Amniotic stem cell (primary cell): ENCODE results near the gene FAM236A.
"Not testable (repeated sequence)": the region's sequence is repeated elsewhere in the genome, so short reads cannot be mapped to it uniquely, and the experiment has no call there.

Experiments
- DNase-seq: peaks from one replicate; lab custom pipeline; 2025; lab: John Stamatoyannopoulos, UW

The FAM236A gene

DNA sequence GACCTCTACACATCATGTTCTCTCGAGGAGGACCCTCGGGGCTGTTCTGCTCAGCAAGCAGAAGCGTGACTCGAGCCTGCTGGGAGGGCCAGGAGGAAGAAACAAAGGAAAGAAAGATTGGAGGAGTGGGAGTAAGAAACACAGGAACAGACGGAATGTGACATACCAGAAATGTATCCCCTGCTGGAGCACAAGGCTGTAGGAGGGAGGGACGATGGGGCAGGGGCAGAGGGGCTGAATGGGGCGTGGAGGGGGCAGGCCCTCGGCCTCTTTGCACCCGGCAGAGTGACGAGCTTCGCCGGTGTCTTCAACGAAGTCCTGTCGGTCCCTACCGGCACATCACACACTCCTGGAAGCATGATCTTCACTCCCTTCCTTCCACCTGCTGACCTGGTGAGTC, at the start of gene FAM236A:
Gene FAM236A (plus strand): TSS at position 301 of the 400 bp plus-strand sequence. CDS start 57 bp downstream, at position 358.
- DNase-seq = not testable (repeated sequence)

DNA sequence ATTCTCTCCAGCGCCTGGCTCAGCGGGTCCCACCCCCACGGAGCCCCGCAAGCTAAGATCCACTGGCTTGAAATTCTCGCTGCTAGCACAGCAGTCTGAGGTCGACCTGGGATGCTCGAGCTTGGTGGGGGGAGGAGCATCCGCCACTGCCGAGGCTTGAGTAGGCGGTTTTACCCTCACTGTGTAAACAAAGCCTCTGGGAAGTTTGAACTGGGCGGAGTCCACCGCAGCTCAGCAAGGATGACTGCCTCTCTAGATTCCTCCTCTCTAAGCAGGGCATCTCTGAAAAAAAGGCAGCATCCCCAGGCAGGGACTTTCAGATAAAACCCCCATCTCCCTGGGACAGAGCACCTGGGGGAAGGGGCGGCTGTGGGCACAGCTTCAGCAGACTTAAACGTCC, 48.3 kb upstream of the FAM236A start:
- DNase-seq = not testable (repeated sequence)

GRCh38 chrX:72912315-72912714, 25.7 kb upstream of the FAM236A start, which contains the start of gene FAM236C:
FAM236C (plus strand) TSS chrX:72912615; CDS start chrX:72912715, 100 bp downstream.
- not testable (repeated sequence) for DNase-seq

DNA sequence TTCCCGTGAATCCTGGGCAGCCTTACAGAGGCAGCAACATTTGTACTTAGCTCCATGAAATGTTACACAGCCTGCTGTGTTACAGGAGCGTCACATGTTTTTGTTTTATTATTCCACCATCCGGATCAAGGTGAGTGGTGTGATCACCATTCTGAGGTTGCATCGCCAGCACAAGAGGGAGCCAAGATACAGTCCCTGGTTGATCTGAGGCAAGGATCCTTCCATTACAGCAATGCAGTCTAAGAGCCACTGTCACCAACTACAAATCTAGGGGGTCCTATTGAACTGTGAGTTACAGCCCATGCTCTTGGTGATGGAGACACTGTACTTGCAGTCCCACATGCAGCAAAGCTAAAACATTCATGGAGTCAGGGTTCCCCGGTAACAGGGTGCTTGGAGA, 21.9 kb upstream of the FAM236A start:
- not testable (repeated sequence) for DNase-seq

DNA sequence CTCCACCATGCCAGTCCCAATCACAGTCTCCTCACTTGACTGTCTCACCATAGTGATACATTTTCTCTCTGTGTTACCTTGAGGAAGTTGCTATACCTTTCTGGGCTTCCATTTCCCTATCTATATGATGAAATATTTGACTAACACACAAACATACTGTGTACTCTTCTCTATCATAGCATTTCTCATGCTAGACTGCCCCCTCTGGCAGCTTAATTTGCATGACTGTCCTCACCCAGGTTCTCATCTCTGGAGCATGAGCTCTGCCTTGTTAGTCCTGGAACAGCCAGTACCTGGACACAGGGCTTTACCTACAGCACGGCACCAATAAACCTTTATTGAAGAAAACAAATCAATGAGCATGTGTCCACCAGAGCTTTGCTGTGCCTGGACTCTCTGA, 5.7 kb upstream of the FAM236A start:
- DNase-seq = not testable (repeated sequence)

DNA sequence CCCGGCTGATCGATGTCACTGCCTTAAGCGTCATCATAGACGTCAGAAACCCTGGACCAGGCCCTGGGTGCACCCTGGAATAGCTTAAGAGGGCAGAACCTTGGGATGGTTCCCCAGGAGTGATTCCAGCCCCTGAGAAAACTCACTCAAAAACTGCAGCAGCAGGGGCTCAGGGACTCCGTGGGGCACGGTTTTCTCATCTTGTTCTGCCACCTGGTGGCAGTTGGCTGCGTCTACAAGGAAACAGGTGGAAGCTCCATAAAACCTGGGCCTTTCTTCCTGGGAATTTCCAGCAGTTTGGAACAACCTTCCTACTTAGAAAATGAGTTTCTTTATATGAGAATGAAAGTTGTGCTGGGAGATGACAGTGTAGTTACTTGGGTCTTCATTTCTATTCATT, 1.6 kb upstream of the FAM236A start:
- not testable (repeated sequence) for DNase-seq

GRCh38 chrX:72936882-72937455, 1.0 kb upstream of the FAM236A start:
- not testable (repeated sequence) for DNase-seq

- DNase-seq = not testable (repeated sequence)
These were observed 4.3 kb downstream of the FAM236A start for GRCh38 chrX:72942272-72942671.

GRCh38 chrX:72943035-72943818, 5.2 kb downstream of the FAM236A start:
- not testable (repeated sequence) for DNase-seq

GRCh38 chrX:72943819-72944169, 5.8 kb downstream of the FAM236A start, which contains the start of gene DMRTC1:
DMRTC1 (minus strand) TSS chrX:72943837; CDS start chrX:72875694, 68,143 bp downstream.
- not testable (repeated sequence) for DNase-seq

DNA sequence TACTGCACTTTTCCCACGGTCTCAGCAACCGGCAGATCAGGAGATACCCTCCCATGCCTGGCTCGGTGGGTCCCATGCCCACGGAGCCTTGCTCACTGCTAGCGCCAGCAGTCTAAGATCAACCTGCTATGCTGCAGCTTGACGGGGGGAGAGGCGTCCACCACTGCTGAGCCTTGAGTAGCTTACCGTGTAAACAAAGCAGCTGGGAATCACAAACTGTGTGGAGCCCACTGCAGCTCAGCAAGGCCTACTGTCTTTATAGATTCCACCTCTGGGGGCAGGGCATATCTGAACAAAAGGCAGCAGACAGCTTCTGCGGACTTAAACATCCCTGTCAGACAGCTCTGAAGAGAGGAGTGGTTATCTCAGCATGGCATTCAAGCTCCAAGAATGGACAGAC, 22.0 kb downstream of the FAM236A start:
- DNase-seq = not testable (repeated sequence)

GRCh38 chrX:72971859-72972258, 33.9 kb downstream of the FAM236A start:
- not testable (repeated sequence) for DNase-seq

DNA sequence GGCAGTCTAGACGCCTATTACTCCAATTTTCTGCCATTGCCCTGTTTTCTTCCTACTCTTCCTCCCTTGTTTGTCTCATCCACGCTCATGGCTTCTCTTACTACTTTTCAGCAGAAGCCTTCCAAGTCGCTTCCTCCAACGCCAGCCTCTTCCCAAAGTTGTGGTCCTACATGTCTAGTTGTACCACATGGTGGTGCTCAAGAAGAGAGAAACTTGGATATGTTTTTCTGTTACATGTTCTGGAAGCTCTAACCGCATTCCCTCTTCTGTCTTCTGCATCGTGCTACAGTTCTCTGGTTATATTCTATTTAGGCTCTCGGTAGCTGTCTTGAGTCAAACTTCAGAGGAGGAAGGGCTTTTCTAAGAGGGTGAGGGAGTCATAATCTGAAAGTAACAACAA, 36.9 kb downstream of the FAM236A start:
- DNase-seq = not testable (repeated sequence)

GRCh38 chrX:72980894-72981469, 43.0 kb downstream of the FAM236A start:
- DNase-seq = not testable (repeated sequence)
